ENCODE measurements around the gene LONRF2. TPM values are rescaled to one million over a fixed set of nuclear protein-coding genes. Genes with fewer than 3 reads are reported as not detected.
A peak's percentile ranks its signal among the peaks of the same experiment; 100 is the strongest.

Gene LONRF2
- total RNA-seq, 1 experiment from 2014 or later = 2.7 TPM

GRCh38 chr2:100235098-100235497, 87.2 kb downstream of the LONRF2 start:
- H2BK20ac ChIP-seq (ENCODE audit: low read depth, low read length, poor library complexity, severe bottlenecking) = no peak overlapping the region

More at GRCh38 chr2:100235098-100235497, 87.2 kb downstream of the LONRF2 start:
- no CpG with 5 or more reads among the region's 16 CpGs for WGBS (ENCODE audit: extremely low coverage, insufficient read length, low lambda C conversion rate)
- Histone ChIP-seq H3K4ac (ENCODE audit: low read depth, low read length) (no peak overlapping the region), H3T11ph (ENCODE audit: low read length) (no peak overlapping the region), H3K23ac (ENCODE audit: insufficient read length, low read depth, low read length) (no peak overlapping the region), H3K79me2 (ENCODE audit: insufficient read depth, low read length) (no peaks in the 10 kb centered on the region; the same call in 1 of the 2 replicates), H3K9me3 (ENCODE audit: control insufficient read depth, low read depth, low read length) (no peaks in the 10 kb centered on the region), H4K20me1 (ENCODE audit: control insufficient read depth, insufficient read depth, insufficient read length) (no peaks in the 10 kb centered on the region), H3K4me1 (ENCODE audit: insufficient read depth, low read length) (no peaks in the 10 kb centered on the region; the same call in 1 of the 2 replicates), H4K8ac (replicated peaks; ENCODE audit: insufficient read length, low read depth, low read length) (no peak overlapping the region), H2BK120ac (ENCODE audit: low read depth, low read length, poor library complexity, severe bottlenecking) (no peak overlapping the region), H2BK15ac (ENCODE audit: low read depth, low read length) (no peak overlapping the region), H2AFZ (ENCODE audit: low read length) (no peak overlapping the region), H3K27me3 (ENCODE audit: insufficient read depth, low read length) (no peaks in the 10 kb centered on the region), H3K27ac (ENCODE audit: insufficient read length, low read depth, low read length) (no peak overlapping the region), H2AK5ac (ENCODE audit: insufficient read length, low read length) (no peak overlapping the region), H4K5ac (ENCODE audit: insufficient read length, low read depth, low read length) (no peak overlapping the region), H3K14ac (ENCODE audit: insufficient read depth, low read length) (no peak overlapping the region), H3K56ac (ENCODE audit: insufficient read length, low read depth, low read length) (no peak overlapping the region), H3K9ac (ENCODE audit: extremely low read depth, insufficient read length, low read length) (no peak overlapping the region), H4K91ac (ENCODE audit: insufficient read length, low read depth, low read length) (no peak overlapping the region), H3K23me2 (ENCODE audit: insufficient read length, low read depth, low read length, poor library complexity, severe bottlenecking) (no peaks in the 10 kb centered on the region), H3K18ac (ENCODE audit: insufficient read length, low read depth, low read length) (no peak overlapping the region), H3K4me2 (ENCODE audit: insufficient read depth, insufficient read length, low read length) (no peak overlapping the region), H2BK12ac (ENCODE audit: insufficient read length, low read depth, low read length) (no peak overlapping the region), H3K79me1 (ENCODE audit: insufficient read depth, low read depth, low read length, poor library complexity, severe bottlenecking) (no peaks in the 10 kb centered on the region), H2BK5ac (ENCODE audit: insufficient read length, low read length) (no peak overlapping the region)
- DNase-seq = peak; percentile 38
- Mint-ChIP-seq H3K27me3 (ENCODE audit: low read depth) (peaks cover 13% of the 10 kb centered on the region), H3K4me1 (peaks cover 25 to 32% of the 10 kb centered on the region in 2 experiments), H3K4me3 (no peak overlapping the region), H3K36me3 (ENCODE audit: insufficient read depth in 1 of 3, low read depth in 3 of 3) (no peaks in the 10 kb centered on the region; a peak in 1 of 7 replicates), H3K27ac (peak overlapping the region in 1 of 3 experiments; percentile 30; a peak in 1 of 7 replicates), H3K9me3 (no peaks in the 10 kb centered on the region; a peak in 1 of 5 replicates)
- no peak for TF ChIP-seq CTCF (conservative IDR thresholded peaks at IDR 0.05)

All from H9 (cell line).